ENCODE measurements around the gene TGDS. TPM values are rescaled to one million over a fixed set of nuclear protein-coding genes. Genes with fewer than 3 reads are reported as not detected.
"Not testable (repeated sequence)": the region's sequence is repeated elsewhere in the genome, so short reads cannot be mapped to it uniquely, and the experiment has no call there.

The TGDS gene
- total RNA-seq (2014; rRNA removed; shearing (Covaris generic)), result 20.7 and 21.6 TPM in 2 replicates
- polyA plus RNA-seq (2014; cell fraction: nucleus; rRNA removed), result 15.5 and 28.4 TPM in 2 replicates

GRCh38 chr13:94595950-94596574 lies at the start of gene TGDS:
TGDS (minus strand) TSS chr13:94596152; CDS start chr13:94596136, 16 bp downstream.
- DNase-seq (ENCODE audit: extremely low read depth, low read depth), result peak; percentile 77

GRCh38 chr13:94641409-94641941 lies 45.5 kb upstream of the TGDS start:
- DNase-seq (ENCODE audit: extremely low read depth, low read depth), result no peak

GRCh38 chr13:94640721-94641120 lies 44.8 kb upstream of the TGDS start:
- DNase-seq (ENCODE audit: extremely low read depth, low read depth), result no peak

- DNase-seq (ENCODE audit: extremely low read depth, low read depth), result not testable (repeated sequence)
Observed at GRCh38 chr13:94637677-94638076, 41.7 kb upstream of the TGDS start.

- DNase-seq (ENCODE audit: extremely low read depth, low read depth), result no peak
Observed at GRCh38 chr13:94636942-94637578, 41.1 kb upstream of the TGDS start.

GRCh38 chr13:94636096-94636495 lies 40.1 kb upstream of the TGDS start:
- DNase-seq (ENCODE audit: extremely low read depth, low read depth), result not testable (repeated sequence)

GRCh38 chr13:94632226-94632980 lies 36.5 kb upstream of the TGDS start:
- DNase-seq (ENCODE audit: extremely low read depth, low read depth), result no peak

GRCh38 chr13:94630858-94631257 lies 34.9 kb upstream of the TGDS start:
- no peak for DNase-seq (ENCODE audit: extremely low read depth, low read depth)

- no peak for DNase-seq (ENCODE audit: extremely low read depth, low read depth)
Observed at GRCh38 chr13:94623316-94623715, 27.4 kb upstream of the TGDS start.

GRCh38 chr13:94622344-94622743 lies 26.4 kb upstream of the TGDS start:
- DNase-seq (ENCODE audit: extremely low read depth, low read depth), result no peak

- DNase-seq (ENCODE audit: extremely low read depth, low read depth), result no peak
Observed at GRCh38 chr13:94620286-94620896, 24.4 kb upstream of the TGDS start.

- DNase-seq (ENCODE audit: extremely low read depth, low read depth), result peak; percentile 34
Observed at GRCh38 chr13:94617389-94618000, 21.5 kb upstream of the TGDS start.

- no peak for DNase-seq (ENCODE audit: extremely low read depth, low read depth)
Observed at GRCh38 chr13:94613051-94613450, 17.1 kb upstream of the TGDS start.

- no peak for DNase-seq (ENCODE audit: extremely low read depth, low read depth)
Observed at GRCh38 chr13:94612050-94612449, 16.1 kb upstream of the TGDS start.

GRCh38 chr13:94610475-94610874 lies 14.5 kb upstream of the TGDS start:
- no peak for DNase-seq (ENCODE audit: extremely low read depth, low read depth)

- DNase-seq (ENCODE audit: extremely low read depth, low read depth), result no peak
Observed at GRCh38 chr13:94609196-94609595, 13.2 kb upstream of the TGDS start.

GRCh38 chr13:94608586-94608985 lies 12.6 kb upstream of the TGDS start:
- no peak for DNase-seq (ENCODE audit: extremely low read depth, low read depth)

GRCh38 chr13:94607939-94608338 lies 12.0 kb upstream of the TGDS start:
- no peak for DNase-seq (ENCODE audit: extremely low read depth, low read depth)

- DNase-seq (ENCODE audit: extremely low read depth, low read depth), result no peak
Observed at GRCh38 chr13:94607056-94607455, 11.1 kb upstream of the TGDS start.

- DNase-seq (ENCODE audit: extremely low read depth, low read depth), result no peak
Observed at GRCh38 chr13:94602467-94602866, 6.5 kb upstream of the TGDS start.
